DND-41 (cell line): ENCODE measurements around the gene PRKAG2.

ENCODE experiments used
- ATAC-seq: fragments of 200-7000 bp; cut with Tn5 transposase; 3 replicates; pipeline ENCODE4 v1.9.1; 2021; ENCODE audit warnings: low read depth; ENCODE audit not compliant: insufficient read depth
- DNase-seq: peaks from one replicate; pipeline ENCODE4 v3.0.0-alpha.2; 2020
- H2AFZ ChIP-seq: 2 replicates; pipeline ENCODE4 v1.6.0; 2012; ENCODE audit warnings: low read depth, low read length
- H3K27ac ChIP-seq: 2 replicates; pipeline ENCODE4 v1.5.1; 2012; ENCODE audit warnings: low read length, inconsistent platforms
- H3K27me3 ChIP-seq: fragments of 200-600 bp; sonication (generic); 2 replicates; pipeline ENCODE4 v1.6.0; 2012; ENCODE audit warnings: low read length, mild to moderate bottlenecking, inconsistent platforms; ENCODE audit not compliant: insufficient read depth, poor library complexity
- H3K36me3 ChIP-seq: 2 replicates; pipeline ENCODE4 v1.5.1; 2012; ENCODE audit warnings: low read length, inconsistent platforms; ENCODE audit not compliant: insufficient read depth
- H3K4me1 ChIP-seq: 2 replicates; pipeline ENCODE4 v1.5.1; 2012; ENCODE audit warnings: mild to moderate bottlenecking, low read length; ENCODE audit not compliant: insufficient read depth
- H3K4me2 ChIP-seq: 2 replicates; pipeline ENCODE4 v1.6.0; 2012; ENCODE audit warnings: mild to moderate bottlenecking, moderate library complexity, low read length, inconsistent platforms; ENCODE audit not compliant: insufficient read depth
- H3K4me3 ChIP-seq, 2 experiments: fragments of 200-600 bp in 1 of 2; shearing (Covaris generic) in 1 of 2; 2 replicates each; pipeline ENCODE4 v1.5.1; 2012 to 2016; ENCODE audit warnings: inconsistent platforms in 2 of 2, low read length in 2 of 2, mild to moderate bottlenecking in 2 of 2, low read depth in 1 of 2, moderate library complexity in 1 of 2
- H3K79me2 ChIP-seq: 2 replicates; pipeline ENCODE4 v1.6.0; 2012; ENCODE audit warnings: low read length, inconsistent platforms; ENCODE audit not compliant: insufficient read depth
- H3K9ac ChIP-seq: 2 replicates; pipeline ENCODE4 v1.6.0; 2012; ENCODE audit warnings: low read depth, mild to moderate bottlenecking, inconsistent platforms, low read length, moderate library complexity
- H3K9me3 ChIP-seq: 2 replicates; pipeline ENCODE4 v1.5.1; 2012; ENCODE audit warnings: low read length, moderate library complexity, mild to moderate bottlenecking, inconsistent platforms; ENCODE audit not compliant: insufficient read depth, severe bottlenecking
- H4K20me1 ChIP-seq: 2 replicates; pipeline ENCODE4 v1.6.0; 2012; ENCODE audit warnings: low read length; ENCODE audit not compliant: insufficient read depth
- EZH2 ChIP-seq: IDR thresholded peaks from 3 replicates; pipeline ENCODE4 v1.6.1; 2012; ENCODE audit warnings: borderline replicate concordance, low read depth, mild to moderate bottlenecking, moderate library complexity, low read length, inconsistent platforms; ENCODE audit not compliant: severe bottlenecking
- TF ChIP-seq, protein P1 (sequence below): IDR thresholded peaks from 2 replicates; pipeline ENCODE4 v1.5.1; 2012; ENCODE audit warnings: borderline replicate concordance, low read length, moderate library complexity, mild to moderate bottlenecking; ENCODE audit not compliant: poor library complexity, severe bottlenecking; ENCODE audit errors: extremely low read depth

Gene PRKAG2

GRCh38 chr7:151815419-151815818 lies 61.5 kb downstream of the PRKAG2 start:
- no peaks in the 10 kb centered on the region for H3K9me3 ChIP-seq
- H2AFZ ChIP-seq, result no peak overlapping the region
- H3K4me1 ChIP-seq, result no peaks in the 10 kb centered on the region
- H3K27me3 ChIP-seq, result peaks cover 27% of the 10 kb centered on the region
- no peak for ATAC-seq
- H3K4me2 ChIP-seq, result no peak overlapping the region
- no peaks in the 10 kb centered on the region for H3K79me2 ChIP-seq
- H3K4me3 ChIP-seq, result no peak overlapping the region
- TF ChIP-seq, protein P1, sequence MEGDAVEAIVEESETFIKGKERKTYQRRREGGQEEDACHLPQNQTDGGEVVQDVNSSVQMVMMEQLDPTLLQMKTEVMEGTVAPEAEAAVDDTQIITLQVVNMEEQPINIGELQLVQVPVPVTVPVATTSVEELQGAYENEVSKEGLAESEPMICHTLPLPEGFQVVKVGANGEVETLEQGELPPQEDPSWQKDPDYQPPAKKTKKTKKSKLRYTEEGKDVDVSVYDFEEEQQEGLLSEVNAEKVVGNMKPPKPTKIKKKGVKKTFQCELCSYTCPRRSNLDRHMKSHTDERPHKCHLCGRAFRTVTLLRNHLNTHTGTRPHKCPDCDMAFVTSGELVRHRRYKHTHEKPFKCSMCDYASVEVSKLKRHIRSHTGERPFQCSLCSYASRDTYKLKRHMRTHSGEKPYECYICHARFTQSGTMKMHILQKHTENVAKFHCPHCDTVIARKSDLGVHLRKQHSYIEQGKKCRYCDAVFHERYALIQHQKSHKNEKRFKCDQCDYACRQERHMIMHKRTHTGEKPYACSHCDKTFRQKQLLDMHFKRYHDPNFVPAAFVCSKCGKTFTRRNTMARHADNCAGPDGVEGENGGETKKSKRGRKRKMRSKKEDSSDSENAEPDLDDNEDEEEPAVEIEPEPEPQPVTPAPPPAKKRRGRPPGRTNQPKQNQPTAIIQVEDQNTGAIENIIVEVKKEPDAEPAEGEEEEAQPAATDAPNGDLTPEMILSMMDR, result no peak
- TF ChIP-seq EZH2, result no peak
- H3K9ac ChIP-seq, result no peak overlapping the region
- H3K27ac ChIP-seq, result no peak overlapping the region
- no peak for DNase-seq
- H4K20me1 ChIP-seq, result no peaks in the 10 kb centered on the region; the same call in 1 of the 2 replicates
- no peaks in the 10 kb centered on the region for H3K36me3 ChIP-seq

DNA sequence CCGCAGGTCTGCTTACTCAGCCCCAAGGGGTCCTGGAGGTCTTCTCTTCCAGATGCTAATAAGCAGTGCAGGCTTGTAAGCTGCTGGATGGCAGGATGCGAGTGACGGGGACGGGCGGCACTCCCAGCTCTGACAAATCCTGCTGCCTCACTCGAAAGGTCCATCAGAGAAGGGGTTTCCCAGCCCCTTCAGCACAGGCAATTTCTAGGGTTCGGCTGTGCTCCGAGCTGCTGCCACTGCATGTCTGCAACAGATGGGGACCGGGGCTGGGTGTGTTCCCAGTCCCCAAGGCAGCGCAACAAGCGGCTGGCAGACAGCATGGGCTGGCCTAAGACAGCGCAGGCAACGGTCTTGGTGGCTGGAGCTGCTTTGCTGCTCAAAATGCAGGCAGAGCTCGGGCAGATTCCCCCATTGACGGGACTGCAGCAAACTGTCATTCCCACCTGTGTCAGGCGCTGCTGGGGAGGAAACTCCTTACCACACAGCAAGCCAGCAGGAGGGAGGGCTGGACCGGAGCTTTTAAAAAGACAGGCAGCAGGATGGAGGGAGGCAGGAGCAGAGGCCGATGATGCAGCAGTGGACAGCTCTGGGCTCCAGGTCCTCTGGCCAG lies 62.4 kb downstream of the PRKAG2 start:
- Histone ChIP-seq H3K4me2 (no peak overlapping the region), H2AFZ (no peak overlapping the region), H4K20me1 (no peaks in the 10 kb centered on the region; the same call in 1 of the 2 replicates), H3K4me1 (no peaks in the 10 kb centered on the region), H3K36me3 (no peaks in the 10 kb centered on the region), H3K79me2 (no peaks in the 10 kb centered on the region), H3K9ac (no peak overlapping the region), H3K4me3 (no peak overlapping the region), H3K27ac (no peak overlapping the region), H3K9me3 (no peaks in the 10 kb centered on the region), H3K27me3 (peaks cover 27% of the 10 kb centered on the region)
- DNase-seq, result no peak
- ATAC-seq, result no peak
- TF ChIP-seq, protein P1, result no peak
- no peak for TF ChIP-seq EZH2

GRCh38 chr7:151813997-151814396 lies 62.9 kb downstream of the PRKAG2 start:
- no peaks in the 10 kb centered on the region; the same call in 1 of the 2 replicates for H4K20me1 ChIP-seq
- no peaks in the 10 kb centered on the region for H3K79me2 ChIP-seq
- no peak overlapping the region for H3K9ac ChIP-seq
- H3K36me3 ChIP-seq, result no peaks in the 10 kb centered on the region
- H2AFZ ChIP-seq, result no peak overlapping the region
- H3K4me2 ChIP-seq, result no peak overlapping the region
- no peak overlapping the region for H3K27ac ChIP-seq
- H3K27me3 ChIP-seq, result peaks cover 27% of the 10 kb centered on the region
- H3K9me3 ChIP-seq, result no peaks in the 10 kb centered on the region
- no peaks in the 10 kb centered on the region for H3K4me1 ChIP-seq
- ATAC-seq, result no peak
- DNase-seq, result no peak
- TF ChIP-seq EZH2, result no peak
- TF ChIP-seq, protein P1, result no peak
- no peak overlapping the region for H3K4me3 ChIP-seq
